GM21447 (cell line): Measurements from ENCODE around the gene DGUOK.

Experiments
- ATAC-seq: cut with Tn5 transposase; IDR thresholded peaks from one replicate; pipeline ENCODE4 v1.9.1; 2021; ENCODE audit not compliant: unreplicated experiment

Gene DGUOK

GRCh38 chr2:73946215-73946614 is 19.5 kb downstream of the DGUOK start:
- no peak for ATAC-seq

DNA sequence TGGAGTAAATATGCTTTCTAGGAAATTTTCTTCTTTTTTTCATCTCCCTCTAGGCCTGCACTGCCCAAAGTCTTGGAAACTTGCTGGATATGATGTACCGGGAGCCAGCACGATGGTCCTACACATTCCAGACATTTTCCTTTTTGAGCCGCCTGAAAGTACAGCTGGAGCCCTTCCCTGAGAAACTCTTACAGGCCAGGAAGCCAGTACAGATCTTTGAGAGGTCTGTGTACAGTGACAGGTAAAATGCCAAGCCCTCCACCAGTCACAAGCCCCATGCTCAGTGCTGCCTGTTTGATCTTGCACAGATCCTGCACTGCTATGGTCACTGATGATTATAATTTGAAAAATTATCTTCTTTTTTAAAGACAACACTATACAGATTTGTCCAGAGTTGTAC is 20.0 kb downstream of the DGUOK start:
- no peak for ATAC-seq

DNA sequence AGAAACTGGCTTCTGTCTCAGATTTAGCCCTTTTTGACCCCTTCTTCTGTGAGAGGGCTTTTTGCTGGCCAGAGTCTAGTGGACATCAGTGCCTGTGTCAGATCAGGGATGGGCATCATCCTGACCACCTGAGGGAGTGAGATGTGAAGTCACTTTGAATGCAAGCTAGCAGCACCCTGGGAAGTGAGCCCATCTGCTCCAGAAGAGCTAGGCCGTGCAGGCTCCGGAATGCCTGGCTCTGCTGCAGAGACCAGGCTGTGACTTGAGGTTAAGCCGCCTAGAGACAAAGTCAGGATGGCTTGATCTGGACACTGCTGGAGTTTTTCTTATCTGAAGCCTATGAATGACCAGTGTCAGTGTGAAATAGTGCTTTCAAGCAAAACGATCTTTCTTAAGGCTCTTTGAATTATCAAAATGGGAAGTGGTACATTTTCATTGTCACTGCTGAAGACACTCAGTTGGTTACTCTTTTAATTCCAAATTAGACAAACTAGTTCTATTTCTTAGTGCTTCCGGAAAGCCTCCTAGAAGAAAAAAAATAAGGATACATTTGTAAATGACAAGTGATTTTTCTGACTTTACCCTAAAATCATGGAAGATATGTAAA is 20.8 kb downstream of the DGUOK start:
- no peak for ATAC-seq

DNA sequence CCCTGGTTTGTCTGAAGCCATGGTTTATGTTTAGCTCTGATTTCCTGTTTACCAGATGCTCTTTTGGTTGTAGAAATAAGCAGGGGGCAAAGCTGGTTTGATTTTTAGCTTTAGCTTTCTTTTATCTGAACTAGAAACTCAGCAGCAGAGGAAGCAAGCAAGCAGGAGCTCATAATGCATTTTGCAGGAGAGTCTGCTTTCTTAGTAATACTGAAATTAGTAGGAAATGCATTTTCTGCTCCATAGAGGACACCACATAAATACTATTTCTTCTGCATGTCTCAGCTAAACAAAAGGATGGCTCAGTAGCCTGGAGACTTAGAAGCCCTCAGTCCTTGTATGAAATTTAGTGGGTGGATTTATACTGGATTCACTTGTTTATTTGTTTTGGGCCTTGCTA is 23.1 kb downstream of the DGUOK start:
- ATAC-seq: no peak

DNA sequence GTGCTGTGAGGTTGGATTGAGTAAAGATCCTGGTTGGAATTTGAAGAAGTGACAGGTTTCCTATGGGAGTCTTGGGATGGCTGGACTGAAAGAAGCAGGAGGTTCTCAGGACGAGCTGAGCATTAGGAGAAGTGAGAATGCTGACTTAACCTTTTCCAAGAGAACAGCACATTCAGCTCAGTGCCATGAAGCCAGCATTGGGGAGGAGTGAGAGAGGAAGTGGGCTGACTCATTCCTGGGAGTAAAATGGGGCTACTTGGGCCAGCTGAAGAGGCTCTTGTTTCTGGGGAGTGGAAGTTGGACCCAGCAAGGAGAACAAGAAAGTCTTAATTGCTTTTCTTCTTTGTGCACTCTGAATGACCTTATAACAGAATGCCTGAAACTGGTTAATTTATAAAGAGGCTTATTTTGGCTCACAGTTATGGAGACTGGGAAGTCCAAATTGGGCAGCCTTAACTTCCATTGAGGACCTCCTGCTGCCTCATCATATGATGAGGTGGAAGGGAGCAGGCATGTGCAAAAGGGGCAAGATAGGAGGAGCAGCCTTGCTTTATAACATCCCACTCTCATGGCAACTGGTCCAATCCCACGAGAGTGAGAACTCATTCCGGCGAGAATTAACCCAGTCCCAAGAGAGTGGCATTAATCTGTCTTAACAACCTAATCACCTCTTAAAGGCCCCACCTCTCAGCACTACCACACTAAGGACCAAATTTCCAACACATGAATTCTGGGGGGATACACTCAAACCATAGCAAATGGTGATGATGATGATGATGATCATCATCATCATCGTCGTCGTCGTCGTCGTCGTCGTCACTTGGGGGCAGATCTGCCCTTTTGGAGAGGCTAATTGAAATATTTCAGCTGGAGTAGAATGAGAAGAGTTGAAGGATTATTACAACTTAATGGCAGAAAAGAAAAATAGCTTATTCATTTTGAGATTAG is 26.1 kb downstream of the DGUOK start:
- ATAC-seq: no peak

DNA sequence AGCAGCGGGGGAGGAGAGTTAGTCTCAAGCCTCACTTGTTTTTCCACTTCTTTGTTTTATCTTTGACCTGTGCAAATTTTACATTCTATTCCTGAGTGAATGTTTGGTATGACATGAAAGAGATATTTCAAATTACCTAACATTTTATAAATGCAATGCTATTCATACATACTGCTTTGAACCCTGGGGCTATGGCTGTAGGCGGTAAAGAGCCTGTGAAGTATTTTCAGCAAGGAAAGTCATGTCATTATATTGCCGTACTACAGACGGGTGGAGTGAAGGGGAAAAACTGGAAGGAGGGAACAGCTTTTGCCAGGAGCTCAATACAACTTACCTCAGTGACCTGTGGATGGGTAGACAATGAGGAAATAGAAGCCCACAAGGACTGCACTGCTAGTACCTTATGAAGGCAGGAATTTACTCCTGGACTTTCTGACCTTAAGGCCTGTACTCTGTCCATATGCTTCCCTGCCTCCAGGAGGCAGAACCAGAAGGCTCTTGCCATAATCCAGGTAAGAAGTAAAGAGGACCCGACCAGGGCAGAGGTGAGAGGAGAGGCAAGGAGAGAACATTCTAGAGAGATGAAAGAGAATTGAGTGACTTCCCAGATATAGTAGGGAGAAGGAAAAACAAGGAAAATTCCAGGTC is 29.7 kb downstream of the DGUOK start:
- ATAC-seq: no peak

GRCh38 chr2:73961274-73961673 is 34.6 kb downstream of the DGUOK start:
- no peak for ATAC-seq

GRCh38 chr2:73961823-73962615 is 35.3 kb downstream of the DGUOK start:
- ATAC-seq: no peak

GRCh38 chr2:73962798-73963197 is 36.1 kb downstream of the DGUOK start:
- no peak for ATAC-seq

GRCh38 chr2:73963385-73964120 is 36.9 kb downstream of the DGUOK start:
- ATAC-seq: peak; percentile 51

DNA sequence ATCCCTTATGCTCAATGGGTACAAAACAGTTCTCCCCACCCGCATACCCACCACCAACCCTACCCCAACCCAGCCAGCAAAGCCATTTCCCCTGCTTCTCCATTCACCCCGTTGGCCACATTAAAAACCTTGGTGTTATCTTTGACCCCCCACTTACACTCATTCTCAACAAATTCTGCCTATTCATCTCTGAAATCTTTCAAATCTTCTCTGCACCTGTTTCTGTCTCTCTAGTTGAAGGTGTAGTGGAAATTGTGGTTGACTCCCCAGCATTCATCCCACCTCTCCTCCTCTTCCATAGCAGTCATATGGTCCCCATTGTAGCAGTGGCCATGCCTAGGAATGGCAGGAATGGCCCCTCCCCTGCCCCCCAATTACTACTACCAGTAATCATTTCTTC is 37.5 kb downstream of the DGUOK start:
- ATAC-seq: no peak

DNA sequence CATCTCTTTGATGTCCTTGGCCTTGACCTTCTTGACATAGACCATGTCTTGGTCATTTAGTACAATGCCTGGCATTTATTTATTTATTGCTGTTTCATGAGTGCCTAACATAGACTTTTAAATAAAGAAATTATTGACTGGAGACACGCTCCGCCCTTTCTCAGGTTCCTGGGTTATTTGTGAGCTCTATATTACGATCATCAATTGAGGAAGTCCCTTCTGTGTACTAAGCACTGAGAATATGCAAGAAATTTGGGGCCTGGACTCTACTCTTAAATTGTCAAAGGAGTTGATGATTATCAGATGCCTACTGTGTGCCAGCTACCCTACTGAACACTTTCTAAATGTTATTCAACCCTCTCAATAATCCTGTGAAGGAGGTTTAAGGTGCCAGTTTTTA is 38.4 kb downstream of the DGUOK start:
- ATAC-seq: no peak

- ATAC-seq: no peak
These were observed 41.8 kb downstream of the DGUOK start for GRCh38 chr2:73968357-73968937.

DNA sequence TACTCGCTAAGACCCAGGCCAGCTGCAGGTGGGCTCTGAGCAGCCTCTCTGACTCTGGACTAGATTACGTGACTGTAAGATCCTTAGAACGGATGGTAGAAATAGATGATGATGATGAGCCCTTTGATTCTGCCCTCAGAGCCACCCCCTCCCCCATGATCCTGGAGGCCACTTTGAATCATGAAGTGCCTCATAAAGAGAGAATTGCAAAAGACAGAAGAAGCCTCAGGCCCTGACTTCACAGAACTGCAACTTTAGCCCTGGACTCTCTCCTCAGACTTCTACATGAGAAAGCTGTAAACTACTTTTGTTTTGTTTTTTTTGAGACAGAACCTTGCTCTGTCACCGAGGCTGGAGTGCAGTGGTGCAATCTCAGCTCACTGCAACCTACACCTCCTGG is 42.7 kb downstream of the DGUOK start:
- no peak for ATAC-seq

DNA sequence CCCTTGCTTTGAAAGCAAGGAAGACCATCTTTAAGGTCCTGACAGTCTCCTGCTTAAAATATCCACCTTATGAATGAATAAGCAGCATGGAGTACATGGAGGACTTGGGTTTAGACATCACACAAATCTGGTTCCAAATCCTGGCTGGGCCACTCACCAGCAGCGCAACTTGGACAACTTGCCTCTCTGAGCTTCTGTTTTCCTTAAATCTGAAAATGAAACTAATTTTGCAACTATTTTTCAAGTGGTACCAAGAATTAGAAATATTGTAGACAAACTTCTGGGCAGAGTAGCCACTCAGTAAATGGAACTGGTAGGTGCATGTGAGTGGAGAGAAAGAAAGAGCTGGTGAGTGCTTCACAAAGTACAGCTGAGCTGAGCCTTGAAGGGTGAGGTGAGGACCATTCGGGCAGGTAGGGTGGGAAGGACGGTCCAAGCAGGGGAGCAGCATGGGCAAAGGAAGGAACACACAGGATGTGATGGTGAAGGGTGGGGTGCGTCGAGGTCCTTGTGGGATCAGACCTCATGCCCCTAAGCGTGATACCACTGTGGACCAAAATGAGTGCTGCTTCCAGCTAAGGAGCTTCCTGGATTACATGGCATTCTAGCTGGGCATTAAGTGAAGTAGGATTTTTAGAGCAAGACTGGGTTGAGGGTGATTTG is 43.6 kb downstream of the DGUOK start:
- peak; percentile 11 for ATAC-seq

DNA sequence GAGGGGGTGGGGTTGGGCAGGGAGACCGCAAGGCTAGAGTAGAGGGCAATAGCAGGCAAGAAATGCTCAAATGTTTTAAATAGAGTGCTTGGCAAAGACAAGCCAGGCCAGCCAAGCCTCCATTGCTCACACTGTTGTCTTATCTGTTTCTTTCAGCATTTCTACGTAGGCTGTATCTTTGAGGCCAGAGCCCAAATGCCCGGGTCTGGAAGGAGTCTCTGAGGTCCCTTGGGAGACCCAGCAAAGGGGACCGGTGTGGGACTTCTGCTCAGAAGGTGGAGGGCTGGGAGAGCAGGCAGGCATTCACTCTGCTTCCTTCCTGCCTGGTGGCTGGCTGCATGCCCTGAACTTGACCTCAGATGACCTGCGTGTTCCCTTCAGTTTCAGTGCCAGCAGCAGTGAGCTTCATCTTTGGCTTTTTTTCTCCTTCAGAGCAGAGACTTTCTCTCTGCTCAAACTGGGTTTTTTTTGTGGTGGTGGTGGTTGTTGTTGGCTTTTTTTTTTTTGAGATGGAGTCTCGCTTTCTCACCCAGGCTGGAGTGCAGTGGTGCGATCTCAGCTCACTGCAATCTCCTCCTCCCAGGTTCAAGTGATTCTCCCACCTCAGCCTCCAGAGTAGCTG is 44.3 kb downstream of the DGUOK start:
- ATAC-seq: peak; percentile 84

DNA sequence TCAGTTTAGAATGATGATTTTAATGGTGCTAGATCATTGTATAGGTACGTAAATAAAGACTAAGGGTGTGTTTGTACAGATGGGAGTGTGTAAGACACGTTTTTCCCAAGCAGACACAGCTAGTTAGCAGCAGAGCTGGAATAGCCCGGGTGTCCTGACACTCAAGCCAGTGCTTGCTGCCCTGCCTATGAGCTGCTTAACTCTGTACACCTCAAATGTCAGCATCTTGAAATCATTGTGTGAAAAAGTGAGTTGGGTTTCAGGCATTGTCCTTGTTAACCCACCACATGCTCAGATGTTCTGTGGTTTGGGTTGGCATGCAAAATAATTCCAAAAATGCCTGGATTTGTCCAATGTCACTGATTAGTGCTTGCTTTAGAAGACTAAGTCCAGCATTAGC is 45.0 kb downstream of the DGUOK start:
- ATAC-seq: no peak

DNA sequence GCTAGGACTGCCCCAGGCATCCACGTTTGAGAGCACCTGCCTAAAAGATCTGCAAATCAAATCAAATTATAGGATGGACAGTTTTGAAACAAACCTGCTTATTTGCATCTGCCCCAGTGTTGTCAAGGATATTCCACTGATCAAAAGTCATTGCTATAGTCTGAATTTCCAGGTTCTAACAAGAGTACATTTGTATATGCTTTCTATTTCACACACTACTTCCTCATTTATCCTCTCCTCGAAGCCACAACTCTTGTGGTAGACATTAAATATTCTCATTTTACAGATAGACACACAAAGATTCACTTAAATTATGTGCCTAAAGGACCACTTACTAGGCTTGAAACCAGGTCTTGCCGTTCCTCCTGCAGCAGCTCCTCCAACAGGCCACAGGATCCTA is 46.2 kb downstream of the DGUOK start:
- no peak for ATAC-seq

DNA sequence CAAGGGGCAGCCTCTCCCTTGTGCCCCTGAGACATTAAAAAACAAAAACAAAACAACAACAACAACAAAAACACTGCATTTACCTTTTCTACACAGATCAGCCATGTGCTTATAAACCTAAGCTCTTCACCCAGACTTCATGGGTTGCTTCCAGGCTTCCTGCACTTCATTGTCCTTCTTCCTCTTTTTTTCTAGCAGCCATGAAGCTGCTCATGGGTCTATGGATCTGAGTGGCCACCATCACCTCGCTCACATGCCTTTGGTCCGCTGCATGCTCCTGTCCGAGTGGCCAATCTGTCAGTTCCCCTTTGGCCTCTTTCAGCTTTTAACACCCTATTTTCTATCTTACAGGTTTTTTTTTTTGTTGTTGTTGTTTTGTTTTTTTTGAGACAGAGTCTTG is 49.1 kb downstream of the DGUOK start:
- ATAC-seq: no peak
